WI38 (cell line): ENCODE measurements around the gene SLX4IP.

Source experiments
- H3K4me3 ChIP-seq: 2 replicates; pipeline ENCODE4 v1.5.1; 2011; ENCODE audit warnings: low read depth, mild to moderate bottlenecking, control low read depth, low read length
- TF ChIP-seq, protein P1 (sequence below): IDR thresholded peaks from 2 replicates; pipeline ENCODE4 v1.5.1; 2012; ENCODE audit warnings: low read depth, mild to moderate bottlenecking, control low read depth, low read length

Gene SLX4IP

GRCh38 chr20:10660661-10661060 lies 225.6 kb downstream of the SLX4IP start:
- TF ChIP-seq, protein P1, sequence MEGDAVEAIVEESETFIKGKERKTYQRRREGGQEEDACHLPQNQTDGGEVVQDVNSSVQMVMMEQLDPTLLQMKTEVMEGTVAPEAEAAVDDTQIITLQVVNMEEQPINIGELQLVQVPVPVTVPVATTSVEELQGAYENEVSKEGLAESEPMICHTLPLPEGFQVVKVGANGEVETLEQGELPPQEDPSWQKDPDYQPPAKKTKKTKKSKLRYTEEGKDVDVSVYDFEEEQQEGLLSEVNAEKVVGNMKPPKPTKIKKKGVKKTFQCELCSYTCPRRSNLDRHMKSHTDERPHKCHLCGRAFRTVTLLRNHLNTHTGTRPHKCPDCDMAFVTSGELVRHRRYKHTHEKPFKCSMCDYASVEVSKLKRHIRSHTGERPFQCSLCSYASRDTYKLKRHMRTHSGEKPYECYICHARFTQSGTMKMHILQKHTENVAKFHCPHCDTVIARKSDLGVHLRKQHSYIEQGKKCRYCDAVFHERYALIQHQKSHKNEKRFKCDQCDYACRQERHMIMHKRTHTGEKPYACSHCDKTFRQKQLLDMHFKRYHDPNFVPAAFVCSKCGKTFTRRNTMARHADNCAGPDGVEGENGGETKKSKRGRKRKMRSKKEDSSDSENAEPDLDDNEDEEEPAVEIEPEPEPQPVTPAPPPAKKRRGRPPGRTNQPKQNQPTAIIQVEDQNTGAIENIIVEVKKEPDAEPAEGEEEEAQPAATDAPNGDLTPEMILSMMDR = no peak
- H3K4me3 ChIP-seq = no peak overlapping the region

GRCh38 chr20:10661261-10661660 lies 226.2 kb downstream of the SLX4IP start:
- TF ChIP-seq, protein P1 = no peak
- no peak overlapping the region for H3K4me3 ChIP-seq

- TF ChIP-seq, protein P1 = no peak
- no peak overlapping the region for H3K4me3 ChIP-seq
These were observed 227.0 kb downstream of the SLX4IP start for GRCh38 chr20:10662151-10662550.

- no peak overlapping the region for H3K4me3 ChIP-seq
- TF ChIP-seq, protein P1 = no peak
These were observed 227.8 kb downstream of the SLX4IP start for GRCh38 chr20:10662661-10663458.

DNA sequence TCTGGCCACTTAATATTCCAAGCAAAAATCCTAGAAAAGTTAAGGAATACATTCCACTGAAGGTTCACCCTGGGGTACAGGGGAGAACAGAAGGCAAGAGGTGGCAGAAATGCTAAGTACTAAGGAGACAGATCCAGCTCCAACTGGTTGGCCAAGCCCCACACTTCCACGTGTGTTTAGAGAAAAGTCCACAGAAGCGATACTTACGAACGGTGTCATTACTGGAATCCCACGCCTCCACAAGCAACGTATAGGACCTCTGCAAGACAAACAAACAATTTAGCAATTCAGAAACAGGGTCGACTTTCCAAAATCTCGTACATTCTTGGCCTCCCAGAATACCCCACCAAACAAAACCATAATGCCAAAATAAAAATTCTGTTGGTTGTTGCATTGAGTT lies 228.7 kb downstream of the SLX4IP start:
- TF ChIP-seq, protein P1 = no peak
- no peak overlapping the region for H3K4me3 ChIP-seq

GRCh38 chr20:10665027-10665561 lies 230.0 kb downstream of the SLX4IP start:
- TF ChIP-seq, protein P1 = no peak
- H3K4me3 ChIP-seq = no peak overlapping the region

- no peak overlapping the region for H3K4me3 ChIP-seq
- TF ChIP-seq, protein P1 = no peak
These were observed 230.7 kb downstream of the SLX4IP start for GRCh38 chr20:10665791-10666190.
